A549 (cell line): ENCODE data around the gene OR6X1. TPM values are rescaled to one million over a fixed set of nuclear protein-coding genes. Genes with fewer than 3 reads are reported as not detected.

Experiments
- ATAC-seq, 2 experiments: fragments of 200-7000 bp in 1 of 2; fragments of >200 bp in 1 of 2; cut with Nextera tagmentation in 1 of 2; cut with Tn5 transposase in 1 of 2; 3 replicates each; pipeline versions ENCODE4 v1.8.0 to v1.9.1; 2018 to 2020; ENCODE audit warnings: mild to moderate bottlenecking in 1 of 2, moderate library complexity in 1 of 2
- CTCF ChIA-PET: fragments of 300-600 bp; sonication (Branson Sonifier 250); formaldehyde crosslinking; extraction: SDS; loops from one replicate; lab custom pipeline; 2021; ENCODE audit warnings: antibody characterized with exemption, inconsistent platforms; lab: Yijun Ruan, JAX
- POLR2A ChIA-PET: fragments of 350-600 bp; formaldehyde crosslinking; extraction: SDS; loops from one replicate; lab custom pipeline; 2021; ENCODE audit warnings: antibody characterized with exemption, inconsistent platforms; lab: Yijun Ruan, JAX
- DNase-seq, 2 experiments: peaks; one replicate each; pipeline versions ENCODE4 v3.0.0 to v3.0.0-alpha.2; 2011 to 2016; ENCODE audit warnings: low read depth in 1 of 2, low spot score in 1 of 2
- FAIRE-seq: peaks from 2 replicates; lab custom pipeline; 2011; peaks lifted over from hg19 to GRCh38; lab: Jason Lieb, UNC
- H3K27ac ChIP-seq, 2 experiments: fragments of >200 bp; sonication (Bioruptor Twin); formaldehyde crosslinking; 3 replicates each; pipeline ENCODE4 v1.5.1; 2016 to 2017
- H3K4me1 ChIP-seq: fragments of >200 bp; sonication (Bioruptor Twin); formaldehyde crosslinking; 3 replicates; pipeline ENCODE4 v1.6.1; 2016
- H3K4me2 ChIP-seq: fragments of >200 bp; sonication (Bioruptor Twin); formaldehyde crosslinking; 3 replicates; pipeline ENCODE4 v1.6.1; 2016
- H3K4me3 ChIP-seq: fragments of >200 bp; sonication (Bioruptor Twin); formaldehyde crosslinking; 3 replicates; pipeline ENCODE4 v1.5.1; 2016
- H3K9me3 ChIP-seq: fragments of >200 bp; sonication (Bioruptor Twin); formaldehyde crosslinking; 3 replicates; pipeline ENCODE4 v1.6.1; 2016
- ATOH8 ChIP-seq: fragments of 250-450 bp; sonication (Bioruptor Pico); IDR thresholded peaks from 2 replicates; pipeline ENCODE4 v1.5.0; 2020; ENCODE audit warnings: low read depth, mild to moderate bottlenecking, moderate library complexity
- BHLHE40 ChIP-seq: IDR thresholded peaks from 2 replicates; pipeline ENCODE4 v1.6.1; 2012; ENCODE audit warnings: low read depth, low read length, inconsistent platforms
- CTCF ChIP-seq: fragments of >200 bp; sonication (Bioruptor Twin); formaldehyde crosslinking; IDR thresholded peaks from 3 replicates; pipeline ENCODE4 v1.5.1; 2016
- EHF ChIP-seq: fragments of 250-450 bp; sonication (Bioruptor Pico); IDR thresholded peaks from 2 replicates; pipeline ENCODE4 v1.5.0; 2020; ENCODE audit warnings: mild to moderate bottlenecking
- EHMT2 ChIP-seq: fragments of 200-600 bp; sonication (generic); IDR thresholded peaks from 2 replicates; pipeline ENCODE4 v1.6.1; 2016; ENCODE audit warnings: antibody characterized with exemption, low read depth, mild to moderate bottlenecking, moderate library complexity
- ESRRA ChIP-seq: fragments of 150-350 bp; IDR thresholded peaks from 2 replicates; pipeline ENCODE4 v1.6.1; 2014; ENCODE audit warnings: mild to moderate bottlenecking, low read length, borderline replicate concordance
- FOSL2 ChIP-seq, 2 experiments: fragments of 450-650 bp in 1 of 2; fragments of >200 bp in 1 of 2; sonication (Bioruptor Twin) in 1 of 2; formaldehyde crosslinking; IDR thresholded peaks; 2 replicates each; pipeline versions ENCODE4 v1.5.0 to v1.6.1; 2016 to 2020; ENCODE audit warnings: mild to moderate bottlenecking in 1 of 2, moderate library complexity in 1 of 2
- GATA3 ChIP-seq: IDR thresholded peaks from 2 replicates; pipeline ENCODE4 v1.6.1; 2012; ENCODE audit warnings: borderline replicate concordance
- HMGXB4 ChIP-seq: fragments of 250-450 bp; sonication (Bioruptor Pico); IDR thresholded peaks from 2 replicates; pipeline ENCODE4 v1.5.0; 2021; ENCODE audit warnings: mild to moderate bottlenecking, moderate library complexity, borderline replicate concordance
- JUN ChIP-seq, 2 experiments: fragments of >200 bp; sonication (Bioruptor Twin); formaldehyde crosslinking; IDR thresholded peaks; 2 replicates in 1 of 2; 3 replicates in 1 of 2; pipeline ENCODE4 v1.6.1; 2016 to 2017
- JUNB ChIP-seq: fragments of >200 bp; sonication (Bioruptor Twin); formaldehyde crosslinking; IDR thresholded peaks from 2 replicates; pipeline ENCODE4 v1.6.1; 2016
- KDM1A ChIP-seq: fragments of 200-600 bp; sonication (generic); IDR thresholded peaks from 2 replicates; pipeline ENCODE4 v1.6.1; 2016; ENCODE audit warnings: low read depth, mild to moderate bottlenecking
- KDM5A ChIP-seq: fragments of 200-600 bp; sonication (generic); IDR thresholded peaks from 2 replicates; pipeline ENCODE4 v1.6.1; 2016; ENCODE audit warnings: antibody characterized with exemption, mild to moderate bottlenecking
- NFE2L2 ChIP-seq: fragments of 150-350 bp; conservative IDR thresholded peaks from 2 replicates; pipeline ENCODE4 v1.6.1; 2014; ENCODE audit warnings: low read length
- NR3C1 ChIP-seq: fragments of >200 bp; sonication (Bioruptor Twin); formaldehyde crosslinking; IDR thresholded peaks from 3 replicates; pipeline ENCODE4 v1.6.1; 2017
- POLR2AphosphoS2 ChIP-seq: conservative IDR thresholded peaks from 2 replicates; pipeline ENCODE4 v1.6.1; 2012; ENCODE audit warnings: low read length, improper control_type of control experiment, inconsistent platforms
- REST ChIP-seq: fragments of 200-600 bp; sonication (generic); IDR thresholded peaks from 2 replicates; pipeline ENCODE4 v1.6.1; 2016; ENCODE audit warnings: antibody characterized with exemption, mild to moderate bottlenecking, moderate library complexity
- RFX5 ChIP-seq: fragments of 450-650 bp; IDR thresholded peaks from 2 replicates; pipeline ENCODE4 v1.7.1; 2014; ENCODE audit warnings: antibody characterized with exemption, mild to moderate bottlenecking, moderate library complexity
- SMC3 ChIP-seq: fragments of >200 bp; sonication (Bioruptor Twin); formaldehyde crosslinking; IDR thresholded peaks from 3 replicates; pipeline ENCODE4 v1.6.1; 2018; ENCODE audit warnings: inconsistent platforms
- TFCP2L1 ChIP-seq: fragments of 250-450 bp; sonication (Bioruptor Pico); IDR thresholded peaks from 2 replicates; pipeline ENCODE4 v1.5.0; 2021; ENCODE audit warnings: mild to moderate bottlenecking
- USF2 ChIP-seq: fragments of 450-650 bp; IDR thresholded peaks from 2 replicates; pipeline ENCODE4 v1.6.1; 2014; ENCODE audit warnings: antibody characterized with exemption
- polyA plus RNA-seq, 4 experiments: library from polyadenylated mRNA; depleted of rRNA in 3 of 4; stranded (reverse); fragments of >200 nt; fragmentation: RNase III in 1 of 4; extraction: RNeasy Plus Mini Kit Qiagen cat#74134 plus additional on column Dnase treatment in 1 of 4; gene quantifications; 2 replicates in 3 of 4; 3 replicates in 1 of 4; pipeline ENCODE4 v1.2.3, GENCODE V29; 2011 to 2017

The OR6X1 gene
- polyA plus RNA-seq, 2 of the 4 experiments (the other 2 are of a cell fraction) = not detected

GRCh38 chr11:123755344-123755743 lies 1.0 kb upstream of the OR6X1 start:
- CTCF ChIA-PET = no interaction called here
- Histone ChIP-seq H3K4me1 (no peaks in the 10 kb centered on the region), H3K9me3 (no peaks in the 10 kb centered on the region)
- no peak for FAIRE-seq
- no peak for TF ChIP-seq REST
- TF ChIP-seq KDM1A = no peak
- TF ChIP-seq EHF (CRISPR knock-in tag) = no peak
- TF ChIP-seq CTCF = no peak
- no peak for TF ChIP-seq EHMT2
- no peak for TF ChIP-seq ATOH8 (CRISPR knock-in tag)
- TF ChIP-seq GATA3 = no peak
- no peak for TF ChIP-seq NFE2L2
- no peak for TF ChIP-seq BHLHE40
- no peak for TF ChIP-seq RFX5
- TF ChIP-seq HMGXB4 (CRISPR knock-in tag) = no peak
- TF ChIP-seq FOSL2 (IDR thresholded peaks at IDR 0.05) = no peak
- no peak for TF ChIP-seq FOSL2 (CRISPR knock-in tag; IDR thresholded peaks at IDR 0.05)
- TF ChIP-seq NR3C1 = no peak
- TF ChIP-seq, all 56 proteins: peak for 0
- Histone ChIP-seq H3K4me3 (no peak overlapping the region), H3K27ac (no peak overlapping the region), H3K4me2 (no peak overlapping the region)
- ATAC-seq (no peak), DNase-seq (no peak)
- POLR2A ChIA-PET = no interaction called here

GRCh38 chr11:123753110-123753509 lies 1.2 kb downstream of the OR6X1 start:
- DNase-seq (no peak), ATAC-seq (no peak), FAIRE-seq (no peak)
- no peak overlapping the region for H3K4me3 ChIP-seq
- ChIA-PET POLR2A (no interaction called here), CTCF (no interaction called here)
- no peaks in the 10 kb centered on the region for H3K4me1 ChIP-seq
- TF ChIP-seq ESRRA = no peak
- no peak for TF ChIP-seq SMC3
- no peak for TF ChIP-seq USF2
- TF ChIP-seq JUN (IDR thresholded peaks at IDR 0.05) = no peak
- no peak for TF ChIP-seq CTCF
- no peak for TF ChIP-seq POLR2AphosphoS2
- no peak for TF ChIP-seq JUNB
- TF ChIP-seq GATA3 = no peak
- TF ChIP-seq BHLHE40 = no peak
- TF ChIP-seq KDM5A = no peak
- no peak for TF ChIP-seq TFCP2L1 (CRISPR knock-in tag)
- H3K4me2 ChIP-seq = no peak overlapping the region
- no peak overlapping the region for H3K27ac ChIP-seq
- no peaks in the 10 kb centered on the region for H3K9me3 ChIP-seq
